22Rv1 (cell line): ENCODE measurements around the gene BORCS8.

Source experiments
- CTCF ChIP-seq: fragments of 450-650 bp; IDR thresholded peaks from 2 replicates; pipeline ENCODE4 v1.5.1; 2017; ENCODE audit warnings: mild to moderate bottlenecking
- ZFX ChIP-seq: fragments of 450-650 bp; IDR thresholded peaks from 2 replicates; pipeline ENCODE4 v1.6.1; 2017; ENCODE audit warnings: antibody characterized with exemption, borderline replicate concordance

GRCh38 chr19:19145281-19145680, 46.7 kb downstream of the BORCS8 start:
- TF ChIP-seq CTCF, result no peak
- no peak for TF ChIP-seq ZFX
